NB4 (cell line): ENCODE data around the gene BTBD9.

Experiments used
- DNase-seq: peaks from one replicate; pipeline ENCODE4 v3.0.0; 2010; ENCODE audit warnings: low read depth
- H3K4me3 ChIP-seq: one replicate; pipeline ENCODE4 v1.5.1; 2011; ENCODE audit warnings: mild to moderate bottlenecking, low read depth, low read length, moderate library complexity
- CTCF ChIP-seq: IDR thresholded peaks from one replicate; pipeline ENCODE4 v1.5.1; 2012; ENCODE audit warnings: low read depth, low read length
- MAX ChIP-seq: IDR thresholded peaks from 2 replicates; pipeline ENCODE4 v1.6.1; 2011; ENCODE audit warnings: low read depth, low read length
- MYC ChIP-seq: IDR thresholded peaks from 2 replicates; pipeline ENCODE4 v1.6.1; 2011; ENCODE audit warnings: low read depth, low read length
- POLR2A ChIP-seq: IDR thresholded peaks from 2 replicates; pipeline ENCODE4 v1.6.1; 2011; ENCODE audit warnings: mild to moderate bottlenecking; ENCODE audit not compliant: insufficient read length; ENCODE audit errors: extremely low read depth

BTBD9 gene

GRCh38 chr6:38166411-38167240, 473.1 kb downstream of the BTBD9 start:
- no peak overlapping the region for H3K4me3 ChIP-seq
- no peak for DNase-seq
- TF ChIP-seq MAX (no peak), POLR2A (no peak), MYC (no peak), CTCF (no peak)

GRCh38 chr6:38164671-38165108, 475.0 kb downstream of the BTBD9 start:
- DNase-seq = no peak
- no peak for TF ChIP-seq MAX
- no peak for TF ChIP-seq CTCF
- no peak for TF ChIP-seq POLR2A
- no peak for TF ChIP-seq MYC
- H3K4me3 ChIP-seq = no peak overlapping the region

- TF ChIP-seq MYC = no peak
- no peak for TF ChIP-seq POLR2A
- no peak for TF ChIP-seq CTCF
- no peak for TF ChIP-seq MAX
- no peak overlapping the region for H3K4me3 ChIP-seq
- no peak for DNase-seq
Observed at GRCh38 chr6:38164131-38164481, 475.6 kb downstream of the BTBD9 start.

GRCh38 chr6:38163186-38164130, 476.3 kb downstream of the BTBD9 start:
- no peak overlapping the region for H3K4me3 ChIP-seq
- DNase-seq = no peak
- TF ChIP-seq POLR2A = no peak
- no peak for TF ChIP-seq CTCF
- TF ChIP-seq MAX = no peak
- TF ChIP-seq MYC = no peak

- no peak for DNase-seq
Observed at GRCh38 chr6:38162493-38163185, 477.1 kb downstream of the BTBD9 start.

More at GRCh38 chr6:38162493-38163185, 477.1 kb downstream of the BTBD9 start:
- no peak overlapping the region for H3K4me3 ChIP-seq
- no peak for TF ChIP-seq POLR2A
- no peak for TF ChIP-seq MYC
- no peak for TF ChIP-seq MAX
- TF ChIP-seq CTCF = no peak
